HG03442 (cell line): ENCODE measurements around the gene MYL6B.
A peak's percentile ranks its signal among the peaks of the same experiment; 100 is the strongest.

Experiments used
- ATAC-seq: cut with Tn5 transposase; IDR thresholded peaks from one replicate; pipeline ENCODE4 v1.9.1; 2021; ENCODE audit warnings: mild to moderate bottlenecking, moderate library complexity; ENCODE audit not compliant: unreplicated experiment

The MYL6B gene

DNA sequence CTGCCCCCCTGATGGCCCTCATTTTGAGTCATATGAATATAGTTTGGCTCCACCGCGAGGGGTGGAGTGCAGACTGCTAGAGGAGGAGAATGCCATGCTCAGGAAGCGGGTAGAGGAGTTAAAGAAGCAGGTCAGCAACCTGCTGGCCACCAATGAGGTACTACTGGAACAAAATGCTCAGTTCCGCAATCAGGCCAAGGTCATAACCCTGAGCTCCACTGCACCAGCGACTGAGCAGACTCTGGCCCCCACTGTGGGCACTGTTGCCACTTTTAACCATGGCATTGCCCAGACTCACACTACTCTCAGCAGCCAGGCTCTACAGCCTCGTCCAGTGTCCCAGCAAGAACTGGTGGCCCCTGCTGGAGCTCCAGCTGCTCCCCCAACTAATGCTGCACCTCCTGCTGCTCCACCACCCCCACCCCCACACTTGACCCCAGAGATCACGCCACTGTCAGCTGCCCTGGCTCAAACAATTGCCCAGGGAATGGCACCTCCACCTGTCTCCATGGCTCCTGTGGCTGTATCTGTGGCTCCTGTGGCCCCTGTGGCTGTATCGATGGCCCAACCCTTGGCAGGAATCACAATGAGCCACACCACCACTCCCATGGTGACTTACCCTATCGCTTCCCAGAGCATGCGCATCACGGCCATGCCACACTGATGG, 31.1 kb upstream of the MYL6B start:
- ATAC-seq, result no peak

DNA sequence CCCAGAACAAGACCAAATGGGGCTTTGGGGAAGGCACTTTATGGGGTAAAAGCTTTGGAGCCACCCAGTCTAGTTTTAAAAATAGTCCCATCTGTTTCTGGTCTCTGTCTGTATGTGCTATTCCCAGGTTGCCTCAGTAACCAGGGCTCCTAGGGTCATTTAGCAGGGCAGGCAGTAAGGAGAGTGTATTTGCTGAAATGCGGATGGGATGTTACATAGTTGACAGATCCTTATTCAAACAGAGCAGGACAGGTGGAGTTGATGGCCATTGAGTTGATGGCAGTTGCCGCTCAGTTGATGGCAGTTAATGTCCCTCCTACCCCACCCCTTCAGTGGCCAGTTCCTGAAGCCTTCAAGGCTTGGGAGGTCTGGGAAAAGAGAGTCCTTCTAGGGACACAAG, 29.8 kb upstream of the MYL6B start:
- no peak for ATAC-seq

DNA sequence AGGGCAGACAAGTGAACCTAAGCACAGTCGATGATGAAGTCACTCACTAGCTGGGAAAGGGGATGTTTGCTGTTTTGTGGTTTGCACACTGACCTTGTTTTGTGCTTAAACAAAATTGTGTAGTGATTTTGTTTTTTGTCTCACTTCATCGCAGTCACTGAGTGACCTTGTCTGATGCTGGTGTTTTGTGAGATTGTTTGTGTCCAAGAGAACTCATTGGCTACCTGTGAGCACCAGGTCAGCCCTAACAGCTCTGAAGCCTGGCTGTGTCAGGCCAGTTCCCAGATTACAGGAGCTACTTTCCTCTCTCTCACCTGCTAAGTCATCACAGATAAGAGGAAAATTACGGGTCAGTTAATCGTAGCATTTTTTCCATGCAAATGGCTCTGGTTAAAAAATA, 28.3 kb upstream of the MYL6B start:
- ATAC-seq, result no peak

DNA sequence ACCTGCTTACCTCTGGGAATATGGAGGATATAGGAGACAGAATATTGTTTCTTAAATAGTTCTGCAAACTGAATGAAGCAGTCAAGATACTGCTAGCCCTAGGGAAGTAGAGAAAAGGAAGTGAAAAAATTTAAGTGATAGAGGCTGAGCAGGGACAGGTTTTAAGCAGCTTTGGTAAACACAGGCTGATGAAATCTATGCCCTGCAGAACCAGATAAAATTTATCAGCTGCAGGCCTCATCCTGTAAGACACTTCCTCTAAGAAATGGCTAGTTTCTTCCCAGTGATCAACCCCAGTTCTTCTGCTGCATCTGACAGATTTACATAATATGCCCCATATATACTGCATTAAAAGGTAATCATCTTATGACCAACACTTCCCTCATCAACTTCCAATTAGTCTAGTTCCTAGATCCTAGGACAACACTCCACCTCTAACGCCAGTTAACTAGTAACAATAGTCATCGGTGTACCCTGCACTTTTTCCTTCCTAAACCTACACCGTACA, 25.6 kb upstream of the MYL6B start:
- ATAC-seq, result no peak

DNA sequence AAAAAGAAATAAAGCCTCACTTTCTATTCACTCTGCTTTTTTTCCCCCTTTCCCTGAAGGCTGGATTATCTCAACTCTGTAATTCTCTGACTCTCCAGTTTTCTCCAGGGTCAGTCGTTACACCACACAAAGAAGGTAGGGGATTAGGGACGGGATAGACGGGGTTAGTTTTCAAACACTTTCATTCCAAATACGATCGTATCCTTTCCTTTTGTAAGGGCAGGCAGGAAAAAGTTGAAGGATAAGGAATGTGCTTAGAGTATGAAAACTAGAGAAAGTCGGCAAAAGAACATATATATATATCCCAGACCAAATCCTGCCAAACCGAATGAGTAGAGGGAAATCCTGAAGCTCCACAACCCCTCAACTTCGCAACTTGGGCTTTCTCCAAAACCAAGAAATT, 24.9 kb upstream of the MYL6B start:
- no peak for ATAC-seq

DNA sequence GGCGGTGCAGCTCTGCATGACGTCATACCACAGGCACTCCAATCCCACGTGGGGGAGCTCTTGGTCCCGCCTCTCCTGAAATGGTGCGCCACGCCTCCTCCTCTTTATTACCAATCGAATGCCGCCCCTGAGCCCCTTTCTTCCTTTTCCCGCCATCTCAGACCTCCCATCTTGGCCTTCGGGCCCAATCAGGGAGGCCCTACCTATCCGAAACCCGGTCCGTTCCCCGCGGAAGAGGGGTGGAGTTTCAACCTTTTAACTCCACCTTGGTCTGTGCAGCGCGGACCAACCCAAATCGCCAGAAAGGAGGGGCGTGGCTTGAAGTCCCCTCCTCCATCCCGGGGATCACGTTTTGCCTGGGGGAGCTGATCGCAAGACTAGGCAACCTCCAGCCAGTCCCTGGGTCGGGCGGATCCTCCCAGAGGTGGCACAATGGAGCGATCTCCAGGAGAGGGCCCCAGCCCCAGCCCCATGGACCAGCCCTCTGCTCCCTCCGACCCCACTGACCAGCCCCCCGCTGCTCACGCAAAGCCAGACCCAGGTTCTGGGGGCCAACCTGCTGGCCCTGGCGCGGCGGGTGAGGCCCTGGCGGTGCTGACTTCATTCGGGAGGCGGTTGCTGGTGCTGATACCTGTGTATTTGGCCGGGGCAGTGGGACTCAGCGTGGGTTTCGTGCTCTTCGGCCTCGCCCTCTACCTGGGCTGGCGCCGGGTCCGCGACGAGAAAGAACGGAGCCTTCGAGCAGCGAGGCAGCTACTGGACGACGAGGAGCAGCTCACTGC, 24.3 kb upstream of the MYL6B start, which contains the start of gene ESYT1:
Gene ESYT1 (plus strand): TSS at position 380 of the 782 bp plus-strand sequence. CDS start 53 bp downstream, at position 433.
- ATAC-seq, result peak; percentile 90

DNA sequence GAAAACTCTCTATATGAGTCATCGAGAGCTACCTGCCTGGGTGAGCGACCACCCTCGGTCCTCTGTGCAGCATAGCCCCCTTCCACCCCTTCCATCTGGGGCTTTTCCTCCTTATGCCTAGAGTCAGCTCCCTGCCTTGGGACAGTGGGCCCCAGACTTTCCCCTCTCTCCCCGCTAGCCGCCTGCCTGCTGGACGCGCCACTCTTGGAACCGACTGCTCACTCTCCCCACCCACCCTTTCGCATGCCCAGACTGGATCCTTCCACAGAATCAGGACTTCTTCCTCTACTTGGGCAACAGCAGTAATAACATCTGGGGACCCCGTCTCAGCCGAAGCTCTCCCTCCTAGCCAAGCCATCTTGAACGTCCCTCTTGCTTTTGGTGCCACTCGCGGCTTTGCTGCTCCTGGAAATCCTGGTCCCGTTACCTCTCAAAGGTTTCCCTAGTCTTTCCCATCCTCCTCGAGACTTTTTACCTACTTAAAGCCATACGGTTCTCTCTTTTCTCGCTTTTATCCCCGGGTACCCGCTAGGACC, 23.6 kb upstream of the MYL6B start:
- no peak for ATAC-seq

DNA sequence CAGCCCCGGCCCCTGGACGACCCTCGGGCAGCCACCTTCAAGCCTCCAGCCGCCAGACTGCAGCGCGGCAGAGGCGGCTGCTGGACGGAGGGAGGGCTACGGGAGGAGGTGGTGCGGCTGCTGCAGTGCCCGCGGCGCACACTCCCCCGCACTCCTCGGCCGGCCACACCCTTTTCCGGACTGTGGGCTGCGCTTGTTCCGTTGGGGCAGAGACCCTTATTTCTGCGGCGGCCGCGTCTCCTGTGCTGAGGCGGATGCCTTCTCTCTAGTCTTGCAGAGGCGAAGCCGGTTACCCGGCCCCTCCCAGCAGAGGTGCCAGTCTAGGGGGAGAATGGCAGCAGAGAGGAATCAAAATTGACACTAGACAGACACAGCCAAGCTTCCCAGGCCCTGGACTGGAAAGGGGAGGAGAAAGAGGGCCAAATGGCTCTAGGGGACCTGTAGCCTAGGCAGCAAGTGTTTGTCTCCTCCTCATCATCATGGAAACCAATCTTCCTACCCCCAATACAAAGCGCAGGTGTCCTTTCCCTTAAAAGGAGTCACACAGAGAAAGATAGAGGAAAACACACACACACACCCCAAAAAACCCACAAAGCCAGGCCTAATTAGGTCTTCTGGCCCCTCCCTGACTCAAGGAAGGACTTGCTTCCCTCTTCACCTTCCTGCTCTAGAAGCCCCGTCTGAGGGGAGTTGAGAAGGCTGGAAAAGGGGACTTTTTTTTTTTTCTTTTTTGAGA, 23.0 kb upstream of the MYL6B start:
- ATAC-seq, result no peak

DNA sequence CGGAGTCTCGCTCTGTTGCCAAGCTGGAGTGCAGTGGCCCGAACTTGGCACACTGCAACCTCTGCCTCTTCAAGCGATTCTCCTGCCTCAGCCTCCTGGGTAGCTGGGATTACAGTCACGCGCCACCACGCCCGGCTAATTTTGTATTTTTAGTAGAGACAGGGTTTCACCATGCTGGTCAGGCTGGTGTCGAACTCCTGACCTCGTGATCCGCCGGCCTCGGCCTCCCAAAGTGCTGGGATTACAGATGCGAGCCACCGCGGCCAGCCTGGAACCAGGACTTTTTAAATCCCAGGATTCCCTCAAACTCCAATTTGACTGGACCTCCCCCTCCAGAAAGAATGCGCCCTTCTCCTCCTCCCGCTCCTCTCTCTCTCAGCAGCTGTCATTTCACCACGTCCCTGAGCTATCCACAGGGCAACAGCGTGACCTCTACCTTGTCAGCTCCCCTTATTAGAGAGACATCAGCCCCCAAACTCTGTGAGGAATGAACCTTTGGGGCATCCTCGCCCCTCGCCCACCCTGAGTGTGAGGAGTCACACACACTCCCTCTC, 22.4 kb upstream of the MYL6B start:
- ATAC-seq, result no peak

DNA sequence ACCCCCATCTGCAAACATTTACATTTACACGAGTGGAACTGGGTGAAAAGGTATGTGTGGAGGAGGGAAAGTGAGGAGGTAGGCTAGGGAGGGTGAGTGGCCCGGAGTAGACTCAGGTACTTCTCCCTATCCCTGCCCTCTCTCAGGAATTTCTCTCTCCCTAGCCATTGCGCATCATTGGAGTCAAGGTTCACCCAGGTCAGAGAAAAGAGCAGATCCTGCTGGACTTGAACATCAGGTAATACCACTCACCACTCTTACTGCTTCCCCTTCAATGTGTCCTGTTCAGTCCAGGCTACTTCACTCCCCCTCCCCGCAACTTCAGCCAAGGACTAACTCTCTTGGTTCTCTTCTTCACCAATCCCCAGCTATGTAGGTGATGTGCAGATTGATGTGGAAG, 21.5 kb upstream of the MYL6B start:
- ATAC-seq, result no peak

DNA sequence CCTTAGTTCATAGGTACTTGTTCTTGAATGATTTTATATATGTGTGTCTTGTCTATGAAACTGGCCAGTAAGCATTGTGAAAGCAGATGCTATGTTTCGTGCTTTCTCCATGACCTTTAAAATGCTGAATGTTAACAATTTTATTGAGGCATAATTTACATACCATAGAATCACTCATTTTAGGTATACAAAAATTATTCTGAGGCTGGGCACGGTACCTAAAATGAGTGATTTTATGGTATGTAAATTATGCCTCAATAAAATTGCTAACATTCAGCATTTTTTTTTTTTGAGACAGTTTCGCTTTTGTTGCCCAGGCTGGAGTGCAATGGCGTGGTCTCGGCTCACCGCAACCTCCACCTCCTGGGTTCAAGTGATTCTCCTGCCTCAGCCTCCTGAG, 17.5 kb upstream of the MYL6B start:
- no peak for ATAC-seq

DNA sequence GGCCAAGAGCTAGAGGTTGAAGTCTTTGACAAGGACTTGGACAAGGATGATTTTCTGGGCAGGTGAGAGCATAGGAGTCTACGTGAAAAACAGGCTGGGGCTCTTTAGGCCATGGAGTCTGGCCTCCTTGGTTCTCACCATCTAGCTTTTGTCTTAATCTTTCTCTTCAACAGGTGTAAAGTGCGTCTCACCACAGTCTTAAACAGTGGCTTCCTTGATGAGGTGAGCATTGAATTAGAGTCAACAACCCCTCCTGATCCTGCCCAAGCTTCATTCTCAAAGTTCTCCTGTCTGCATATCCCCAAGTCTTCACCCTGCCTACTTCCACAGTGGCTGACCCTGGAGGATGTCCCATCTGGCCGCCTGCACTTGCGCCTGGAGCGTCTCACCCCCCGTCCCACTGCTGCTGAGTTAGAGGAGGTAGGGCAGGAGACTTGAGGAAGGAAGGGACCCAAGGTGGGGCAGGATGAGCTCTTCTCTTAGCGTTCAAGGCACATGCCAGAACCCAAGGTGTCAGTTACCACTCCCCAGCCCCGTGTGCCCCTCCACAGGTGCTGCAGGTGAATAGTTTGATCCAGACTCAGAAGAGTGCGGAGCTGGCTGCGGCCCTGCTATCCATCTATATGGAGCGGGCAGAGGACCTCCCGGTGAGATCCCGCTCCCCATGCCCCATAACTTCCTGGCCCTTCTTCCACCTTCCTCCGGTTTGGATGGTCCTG, 14.4 kb upstream of the MYL6B start:
- no peak for ATAC-seq

DNA sequence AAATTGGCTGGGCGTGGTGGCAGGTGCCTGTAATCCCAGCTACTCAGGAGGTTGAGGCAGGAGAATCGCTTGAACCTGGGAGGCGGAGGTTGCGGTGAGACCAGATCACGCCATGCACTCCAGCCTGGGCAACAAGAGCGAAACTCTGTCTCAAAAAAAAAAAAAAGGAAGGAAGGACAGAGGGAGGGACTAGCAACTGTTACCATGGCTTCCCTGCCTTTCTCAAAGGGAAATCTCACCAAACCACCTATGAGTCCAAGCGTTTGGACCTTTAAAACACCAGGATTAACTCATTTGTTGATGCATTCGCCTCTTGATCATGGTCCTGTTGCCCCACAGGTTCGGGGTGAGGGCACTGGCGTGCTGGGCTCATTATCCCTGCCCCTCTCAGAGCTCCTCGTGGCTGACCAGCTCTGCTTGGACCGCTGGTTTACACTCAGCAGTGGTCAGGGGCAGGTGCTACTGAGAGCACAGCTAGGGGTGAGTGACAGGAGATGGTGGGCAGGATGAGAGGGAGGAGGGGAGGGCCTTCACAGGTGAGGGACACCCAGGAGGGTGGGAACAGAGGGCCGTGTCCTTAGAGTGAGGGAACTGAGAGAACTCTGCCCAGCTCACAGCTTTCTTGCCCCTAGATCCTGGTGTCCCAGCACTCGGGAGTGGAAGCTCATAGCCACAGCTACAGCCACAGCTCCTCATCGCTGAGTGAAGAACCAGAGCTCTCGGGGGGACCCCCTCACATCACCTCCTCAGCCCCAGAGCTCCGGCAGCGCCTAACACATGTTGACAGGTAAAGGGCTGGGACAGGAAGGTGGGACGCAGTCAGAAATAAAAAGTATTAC, 10.2 kb upstream of the MYL6B start:
- no peak for ATAC-seq

DNA sequence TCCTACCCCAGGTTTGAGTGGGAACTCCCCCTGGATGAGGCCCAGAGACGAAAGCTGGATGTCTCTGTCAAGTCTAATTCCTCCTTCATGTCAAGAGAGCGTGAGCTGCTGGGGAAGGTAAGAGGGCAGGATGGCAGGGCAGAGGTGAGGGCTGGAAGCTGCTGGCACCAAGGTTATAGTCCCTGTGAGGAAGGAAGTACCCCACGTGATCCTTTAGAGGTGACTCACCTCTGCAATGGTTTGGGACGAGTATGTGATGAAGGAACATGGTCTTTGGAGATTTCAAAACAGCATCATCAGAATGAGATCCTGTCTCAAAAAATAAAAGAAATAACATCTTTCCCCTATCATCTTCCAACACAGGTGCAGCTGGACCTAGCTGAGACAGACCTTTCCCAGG, 9.2 kb upstream of the MYL6B start:
- ATAC-seq, result no peak

DNA sequence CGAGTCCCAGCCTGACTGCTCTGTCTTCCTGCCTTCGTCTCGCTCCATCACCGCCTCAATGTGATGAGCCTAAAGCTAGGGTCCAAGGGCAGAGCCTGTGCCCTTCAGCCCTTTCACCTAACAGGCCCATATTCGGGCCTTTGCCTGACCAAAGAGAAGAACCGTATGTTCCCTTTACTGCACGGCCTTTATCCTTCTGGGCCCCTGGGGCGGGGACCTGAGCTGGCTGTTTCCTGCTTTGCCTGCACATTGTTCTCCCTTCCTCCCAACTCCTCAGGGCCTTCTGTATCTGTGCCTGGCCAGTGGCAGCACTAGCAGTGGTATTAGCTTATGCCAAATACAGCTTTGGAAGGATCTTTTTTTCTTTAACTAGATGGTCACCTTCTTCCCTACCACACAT, 8.5 kb upstream of the MYL6B start:
- ATAC-seq, result no peak

DNA sequence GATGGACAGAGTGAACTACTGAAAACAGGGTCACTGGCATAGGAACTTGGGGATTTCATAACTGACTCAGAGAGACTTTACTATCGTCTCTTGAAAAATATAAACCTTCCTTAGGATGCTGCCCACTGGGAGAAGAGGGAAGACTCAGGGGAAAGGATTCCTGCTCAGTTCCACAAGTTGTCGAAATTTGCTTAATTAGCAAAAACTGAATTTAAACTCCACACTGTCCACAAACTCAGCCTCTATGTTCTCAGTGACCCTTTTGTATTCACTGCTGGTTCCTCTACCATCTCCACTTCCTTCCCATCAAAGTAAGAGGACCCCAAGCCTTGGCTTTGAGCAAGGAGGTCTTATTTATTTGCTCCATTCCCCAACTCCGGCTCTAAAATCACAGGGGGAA, 7.2 kb upstream of the MYL6B start:
- ATAC-seq, result no peak

DNA sequence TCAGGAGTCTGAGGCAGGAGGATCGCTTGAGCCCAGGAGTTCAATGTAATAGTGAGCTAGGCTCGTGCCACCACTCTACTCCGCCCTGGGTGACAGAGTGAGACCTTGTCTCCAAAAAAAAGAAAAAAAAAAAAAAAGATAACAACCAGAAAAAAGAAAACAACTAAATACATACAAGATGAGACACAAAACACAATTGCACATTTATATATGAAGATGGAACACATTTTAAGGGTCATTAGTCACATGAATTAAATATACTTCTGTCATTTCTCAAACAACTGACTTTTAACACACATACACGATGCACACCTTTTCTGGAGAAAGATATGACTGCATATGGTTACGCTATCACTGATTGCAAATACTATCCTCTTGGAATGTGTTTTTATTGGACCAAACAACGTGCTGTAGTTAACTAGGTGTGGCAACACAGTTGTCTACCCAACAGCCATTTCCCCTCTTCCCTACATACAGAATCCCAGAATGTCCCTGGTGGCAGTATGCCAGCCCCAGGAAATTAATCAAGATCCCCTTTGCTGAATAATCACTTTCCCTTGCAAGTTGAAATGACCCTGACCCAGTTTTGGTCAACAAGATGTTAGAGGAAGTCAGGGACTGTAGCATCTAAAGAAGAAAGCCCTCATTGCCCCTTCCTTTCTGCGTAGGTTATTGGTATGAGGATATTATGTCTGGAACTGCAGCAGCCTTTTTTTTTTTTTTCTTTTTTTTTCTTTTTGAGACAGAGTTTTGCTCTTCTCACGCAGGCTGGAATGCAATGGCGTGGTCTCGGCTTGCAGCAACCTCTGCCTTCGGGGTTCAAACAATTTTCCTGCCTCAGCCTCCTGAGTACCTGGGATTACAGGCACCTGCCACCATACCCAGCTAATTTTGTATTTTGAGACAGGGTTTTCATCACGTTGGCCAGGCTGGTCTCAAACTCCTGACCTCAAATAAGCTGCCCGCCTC, 5.6 kb upstream of the MYL6B start:
- ATAC-seq, result no peak

DNA sequence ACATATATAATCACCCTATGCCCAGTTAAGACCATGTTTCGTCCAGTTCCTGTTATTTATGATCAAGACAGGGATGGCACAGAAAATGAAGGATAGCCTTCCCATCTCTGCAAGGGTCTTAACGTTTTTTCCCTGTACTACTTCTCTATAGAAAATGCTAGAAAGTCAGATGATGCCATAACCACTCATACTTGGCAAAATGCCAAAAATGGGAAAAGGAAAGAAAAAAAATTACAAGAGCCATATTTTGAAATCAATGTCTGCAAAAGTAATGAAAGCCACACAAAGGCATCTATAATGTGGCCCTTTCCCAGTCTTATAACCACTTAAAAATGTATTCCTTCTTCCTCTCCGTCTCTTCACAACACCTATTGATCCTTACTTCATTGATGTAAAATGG, 1.8 kb upstream of the MYL6B start:
- ATAC-seq, result no peak
